HG03378 (cell line): ENCODE measurements around the gene PGAP3.
A peak's percentile ranks its signal among the peaks of the same experiment; 100 is the strongest.
"Not testable (repeated sequence)": the region's sequence is repeated elsewhere in the genome, so short reads cannot be mapped to it uniquely, and the experiment has no call there.

Experiments
- ATAC-seq: cut with Tn5 transposase; IDR thresholded peaks from one replicate; pipeline ENCODE4 v1.9.1; 2021; ENCODE audit warnings: mild to moderate bottlenecking, moderate library complexity; ENCODE audit not compliant: unreplicated experiment

The PGAP3 gene

DNA sequence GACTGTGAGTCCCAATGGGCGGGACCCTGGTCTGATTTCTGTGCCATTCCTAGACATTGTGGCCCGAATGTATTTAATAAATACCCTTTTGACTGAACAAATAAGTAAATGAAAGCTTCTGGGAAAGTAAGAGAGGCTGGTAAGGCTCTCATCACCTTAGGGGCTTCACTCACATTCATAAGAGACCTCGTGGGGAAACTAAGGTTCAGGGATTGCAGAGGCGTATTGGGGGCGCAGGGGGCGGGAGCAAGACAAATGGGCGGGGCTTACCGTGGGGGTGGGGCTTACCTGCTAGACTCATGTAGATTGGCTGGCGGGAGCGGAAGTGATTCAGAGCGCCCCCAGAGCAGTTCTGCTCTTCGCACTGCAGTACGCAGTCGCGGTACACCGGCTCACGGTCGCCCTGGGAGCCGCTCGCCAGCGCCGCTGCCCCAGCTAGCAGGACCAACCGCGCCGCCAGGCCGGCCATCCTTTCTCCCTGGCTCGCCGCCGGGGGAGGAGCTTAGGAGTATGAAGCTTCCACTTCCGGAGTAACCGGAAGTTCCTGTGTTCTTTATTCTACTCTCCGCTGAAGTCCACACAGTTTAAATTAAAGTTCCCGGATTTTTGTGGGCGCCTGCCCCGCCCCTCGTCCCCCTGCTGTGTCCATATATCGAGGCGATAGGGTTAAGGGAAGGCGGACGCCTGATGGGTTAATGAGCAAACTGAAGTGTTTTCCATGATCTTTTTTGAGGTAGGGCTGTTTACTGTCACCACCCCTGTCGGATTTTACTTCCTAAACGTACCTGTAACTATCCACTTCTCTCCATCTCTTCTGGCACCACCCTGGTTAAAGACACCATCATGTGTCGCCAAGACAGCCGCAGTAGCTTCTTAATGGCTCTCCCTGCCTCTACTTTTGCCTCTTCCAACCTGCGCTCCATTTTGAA lies at the start of gene PGAP3:
Gene PGAP3, minus strand, starts transcription at position 512 of the 929 bp plus-strand sequence. Its CDS starts 43 bp downstream, at position 469.
- peak; percentile 83 for ATAC-seq

DNA sequence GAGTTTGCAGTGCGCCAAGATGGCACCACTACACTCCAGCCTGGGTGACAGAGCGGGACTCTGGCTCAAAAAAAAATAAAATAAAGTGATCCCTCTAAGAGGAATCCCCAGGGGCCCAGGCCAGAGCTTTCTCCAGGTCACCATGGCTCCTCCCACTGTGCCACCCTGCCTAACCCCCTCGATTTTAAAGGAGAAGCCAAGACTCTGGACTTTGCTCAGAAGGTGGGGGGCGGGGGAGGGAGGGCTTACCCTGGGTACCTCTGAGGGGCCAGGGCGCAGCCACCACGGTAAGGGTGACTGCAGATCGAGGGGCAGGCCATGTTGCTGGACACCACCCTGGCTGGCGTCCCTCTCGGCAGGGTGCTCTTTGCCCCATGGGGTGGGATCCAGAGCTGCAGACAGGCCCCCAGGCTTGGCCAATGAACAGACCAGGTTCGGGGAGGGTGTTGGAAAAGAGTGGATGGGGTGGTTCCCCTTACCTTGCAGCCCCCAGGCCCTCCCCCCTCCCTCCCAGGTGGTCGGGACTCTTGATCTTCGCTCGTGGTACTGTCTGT lies 49.4 kb upstream of the PGAP3 start:
- no peak for ATAC-seq

DNA sequence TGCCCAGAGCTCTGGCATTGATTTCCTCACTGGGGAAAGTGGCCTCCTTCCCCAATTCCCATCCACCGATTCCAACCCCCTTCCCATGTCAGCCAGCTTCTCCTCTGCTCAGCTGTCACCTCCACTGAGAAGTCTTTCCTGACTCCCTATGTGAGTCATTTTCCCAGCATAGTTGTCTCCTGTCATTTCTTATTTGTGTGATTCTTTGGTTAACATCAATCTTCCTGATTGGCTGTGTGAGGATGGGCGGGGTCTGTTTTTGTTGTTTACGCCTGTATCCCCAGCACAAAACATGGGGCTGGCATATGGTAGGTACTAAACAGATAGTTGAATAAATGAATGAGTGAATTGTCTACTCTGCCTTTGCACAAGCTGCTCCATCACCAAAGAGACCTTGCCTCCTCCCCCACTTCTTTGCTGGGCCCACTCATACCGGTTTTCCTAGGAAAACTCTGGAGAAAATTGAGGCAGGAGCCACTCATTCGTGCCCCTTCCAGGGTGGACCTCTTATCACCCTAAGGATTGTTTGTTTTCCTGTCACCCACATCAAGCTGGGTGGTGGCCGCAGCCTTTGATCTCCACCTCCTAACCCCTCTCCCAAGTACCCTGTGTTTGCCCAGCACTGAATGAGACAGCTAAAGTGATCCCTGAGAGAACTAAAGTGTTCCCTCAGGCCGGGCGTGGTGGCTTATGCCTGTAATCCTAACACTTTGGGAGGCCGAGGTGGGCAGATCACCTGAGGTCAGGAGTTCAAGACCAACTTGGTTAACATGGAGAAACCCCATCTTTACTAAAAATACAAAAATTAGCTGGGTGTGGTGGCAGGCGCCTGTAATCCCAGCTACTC lies 48.7 kb upstream of the PGAP3 start:
- no peak for ATAC-seq

GRCh38 chr17:39735882-39736281 lies 48.0 kb upstream of the PGAP3 start:
- no peak for ATAC-seq

DNA sequence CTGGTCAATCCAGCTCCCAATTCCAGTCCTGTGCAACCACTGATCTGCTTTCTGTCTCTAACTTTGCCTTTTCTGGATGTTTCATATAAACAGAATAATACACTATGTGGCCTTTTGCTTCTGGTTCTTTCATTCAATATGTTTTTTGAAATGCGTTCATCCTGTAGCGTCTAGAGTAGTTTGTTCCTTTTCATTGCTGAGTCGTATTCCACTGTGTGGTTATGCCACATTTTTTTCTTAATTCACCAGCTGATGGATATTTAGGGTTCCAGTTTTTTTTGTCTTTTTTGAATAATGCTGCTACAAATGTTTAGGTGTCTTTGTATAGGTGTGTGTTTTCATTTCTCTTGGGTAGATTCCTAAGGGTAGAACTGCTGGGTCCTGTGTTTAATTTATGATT lies 44.7 kb upstream of the PGAP3 start:
- no peak for ATAC-seq

DNA sequence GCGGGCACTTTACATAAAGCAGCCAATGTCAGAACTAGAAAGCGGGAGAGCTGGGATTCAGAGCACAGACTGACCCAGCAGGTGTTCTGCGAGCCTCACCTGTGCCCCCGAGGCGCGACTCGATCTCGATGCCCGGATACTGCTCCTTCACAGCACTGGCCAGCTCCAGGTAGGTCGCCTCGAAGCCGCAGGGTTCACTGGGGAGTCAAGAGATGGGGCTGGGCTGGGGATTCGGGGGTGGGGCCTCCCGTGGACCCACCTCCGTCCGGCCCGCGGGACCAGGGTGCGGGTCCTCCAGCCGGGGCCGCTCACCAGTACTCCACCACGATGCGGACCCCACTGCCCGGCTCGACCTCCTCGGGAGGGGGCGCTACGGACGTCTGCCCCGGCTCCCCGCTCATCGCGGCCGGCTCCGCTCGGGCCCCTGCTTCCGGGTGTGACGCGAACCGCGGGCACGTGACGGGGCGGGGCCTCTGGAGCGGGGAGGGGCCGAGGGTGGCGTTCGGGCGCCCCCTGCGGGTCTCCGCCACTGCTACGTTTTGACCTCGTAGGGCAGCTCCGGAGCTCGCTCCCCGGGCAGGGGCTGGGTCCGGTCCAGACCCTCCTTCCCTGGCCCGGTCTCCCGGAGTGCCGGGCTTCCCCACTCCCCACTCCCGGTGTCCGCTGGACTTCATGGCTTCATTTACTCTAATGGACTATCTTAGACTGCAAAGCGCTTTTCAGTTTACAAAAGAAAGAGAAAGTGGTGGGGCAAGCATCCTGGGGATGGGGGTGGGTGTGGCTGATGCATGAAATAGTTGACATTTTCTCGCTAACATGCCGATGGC lies 42.5 kb upstream of the PGAP3 start, which contains the start of gene MIEN1:
Gene MIEN1, minus strand, starts transcription at position 438 of the 827 bp plus-strand sequence. Its CDS starts 37 bp downstream, at position 401.
- peak; percentile 57 for ATAC-seq

DNA sequence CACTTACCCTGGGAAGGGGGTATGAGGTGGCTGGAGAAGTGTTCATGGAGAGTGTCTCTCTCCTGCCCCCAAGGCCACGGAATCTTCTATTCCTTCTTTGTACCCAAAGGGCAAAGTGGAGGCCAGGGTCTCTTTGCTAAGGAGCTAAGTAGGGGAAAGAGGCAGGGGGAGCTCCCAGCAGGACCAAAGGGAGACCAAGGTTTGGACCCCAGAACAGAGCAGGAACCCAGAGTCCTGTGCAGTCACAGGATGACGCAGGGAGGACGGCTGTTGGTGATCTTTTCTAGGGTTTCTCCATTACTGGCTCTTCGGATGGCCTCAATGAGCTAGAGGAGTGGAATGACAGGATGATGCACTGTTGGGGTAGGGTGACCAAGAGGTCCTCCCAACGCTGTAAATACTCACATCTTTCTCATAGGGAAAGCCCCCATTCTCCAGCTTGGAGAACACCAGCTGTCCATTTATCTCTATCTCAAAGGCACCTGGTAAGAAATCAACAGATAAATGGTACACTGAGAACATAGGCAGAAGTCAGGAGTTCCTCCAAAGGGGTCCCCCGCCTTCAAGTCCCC lies 41.5 kb upstream of the PGAP3 start:
- ATAC-seq = no peak

DNA sequence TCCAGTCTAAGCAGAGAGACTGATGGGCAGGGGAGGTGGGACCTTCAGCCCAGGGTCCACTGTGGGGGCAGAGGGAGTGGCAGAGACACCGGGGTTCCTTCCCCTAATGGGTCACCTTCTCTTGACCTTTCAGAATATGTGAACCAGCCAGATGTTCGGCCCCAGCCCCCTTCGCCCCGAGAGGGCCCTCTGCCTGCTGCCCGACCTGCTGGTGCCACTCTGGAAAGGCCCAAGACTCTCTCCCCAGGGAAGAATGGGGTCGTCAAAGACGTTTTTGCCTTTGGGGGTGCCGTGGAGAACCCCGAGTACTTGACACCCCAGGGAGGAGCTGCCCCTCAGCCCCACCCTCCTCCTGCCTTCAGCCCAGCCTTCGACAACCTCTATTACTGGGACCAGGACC lies 39.7 kb upstream of the PGAP3 start:
- no peak for ATAC-seq

DNA sequence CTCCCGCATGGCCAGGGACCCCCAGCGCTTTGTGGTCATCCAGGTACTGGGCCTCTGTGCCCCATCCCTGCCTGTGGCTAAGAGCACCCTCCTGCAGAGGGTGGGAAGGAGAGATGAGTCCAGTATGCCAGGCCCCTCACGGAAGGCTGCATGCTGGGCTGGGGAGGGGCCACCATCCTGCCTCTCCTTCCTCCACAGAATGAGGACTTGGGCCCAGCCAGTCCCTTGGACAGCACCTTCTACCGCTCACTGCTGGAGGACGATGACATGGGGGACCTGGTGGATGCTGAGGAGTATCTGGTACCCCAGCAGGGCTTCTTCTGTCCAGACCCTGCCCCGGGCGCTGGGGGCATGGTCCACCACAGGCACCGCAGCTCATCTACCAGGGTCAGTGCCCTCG lies 38.8 kb upstream of the PGAP3 start:
- no peak for ATAC-seq

GRCh38 chr17:39725923-39726322 lies 38.1 kb upstream of the PGAP3 start:
- not testable (repeated sequence) for ATAC-seq

DNA sequence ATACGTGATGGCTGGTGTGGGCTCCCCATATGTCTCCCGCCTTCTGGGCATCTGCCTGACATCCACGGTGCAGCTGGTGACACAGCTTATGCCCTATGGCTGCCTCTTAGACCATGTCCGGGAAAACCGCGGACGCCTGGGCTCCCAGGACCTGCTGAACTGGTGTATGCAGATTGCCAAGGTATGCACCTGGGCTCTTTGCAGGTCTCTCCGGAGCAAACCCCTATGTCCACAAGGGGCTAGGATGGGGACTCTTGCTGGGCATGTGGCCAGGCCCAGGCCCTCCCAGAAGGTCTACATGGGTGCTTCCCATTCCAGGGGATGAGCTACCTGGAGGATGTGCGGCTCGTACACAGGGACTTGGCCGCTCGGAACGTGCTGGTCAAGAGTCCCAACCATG lies 36.9 kb upstream of the PGAP3 start:
- ATAC-seq = no peak

- ATAC-seq = no peak
Observed at GRCh38 chr17:39722965-39723848, 35.4 kb upstream of the PGAP3 start.

- no peak for ATAC-seq
Observed at GRCh38 chr17:39722104-39722503, 34.2 kb upstream of the PGAP3 start.

- ATAC-seq = no peak
Observed at GRCh38 chr17:39719563-39720355, 31.9 kb upstream of the PGAP3 start.

- ATAC-seq = no peak
Observed at GRCh38 chr17:39717660-39718059, 29.8 kb upstream of the PGAP3 start.

GRCh38 chr17:39716879-39717536 lies 29.2 kb upstream of the PGAP3 start:
- ATAC-seq = no peak

DNA sequence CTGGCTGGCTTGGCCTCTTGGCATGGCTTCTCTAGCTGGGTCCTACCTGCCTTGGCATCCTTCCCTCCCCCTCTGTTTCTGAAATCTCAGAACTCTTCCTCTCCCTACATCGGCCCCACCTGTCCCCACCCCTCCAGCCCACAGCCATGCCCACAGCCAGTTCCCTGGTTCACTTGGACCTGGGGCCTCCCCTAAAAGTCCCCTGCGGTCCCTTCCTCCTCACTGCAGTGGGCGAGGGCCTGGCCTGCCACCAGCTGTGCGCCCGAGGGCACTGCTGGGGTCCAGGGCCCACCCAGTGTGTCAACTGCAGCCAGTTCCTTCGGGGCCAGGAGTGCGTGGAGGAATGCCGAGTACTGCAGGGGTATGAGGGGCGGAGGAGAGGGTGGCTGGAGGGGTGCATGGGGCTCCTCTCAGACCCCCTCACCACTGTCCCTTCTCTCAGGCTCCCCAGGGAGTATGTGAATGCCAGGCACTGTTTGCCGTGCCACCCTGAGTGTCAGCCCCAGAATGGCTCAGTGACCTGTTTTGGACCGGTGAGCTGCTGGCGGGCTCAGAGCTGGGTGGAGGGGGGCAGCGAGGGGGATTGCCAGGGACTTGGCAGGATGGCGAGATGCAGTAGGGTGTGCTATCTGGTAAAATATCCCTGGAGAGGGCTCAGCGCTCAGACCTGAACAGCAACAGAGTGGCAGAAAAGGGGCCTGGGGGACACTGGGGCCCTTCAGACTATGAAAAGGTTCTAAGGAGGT lies 28.4 kb upstream of the PGAP3 start:
- no peak for ATAC-seq
